HG03045 (cell line): ENCODE results near the gene DGKH.

Experiments used
- ATAC-seq: cut with Tn5 transposase; IDR thresholded peaks from one replicate; pipeline ENCODE4 v1.9.1; 2021; ENCODE audit warnings: mild to moderate bottlenecking, moderate library complexity; ENCODE audit not compliant: unreplicated experiment

The DGKH gene

GRCh38 chr13:42039946-42040729 lies 8.3 kb upstream of the DGKH start:
- ATAC-seq = peak; percentile 71

GRCh38 chr13:42040730-42041010 lies 7.8 kb upstream of the DGKH start:
- no peak for ATAC-seq

GRCh38 chr13:42041011-42041683 lies 7.3 kb upstream of the DGKH start:
- ATAC-seq = peak; percentile 23

GRCh38 chr13:42041684-42042035 lies 6.8 kb upstream of the DGKH start:
- ATAC-seq = peak; percentile 17

- ATAC-seq = no peak
Measured at GRCh38 chr13:42043676-42044075, 4.8 kb upstream of the DGKH start.

- no peak for ATAC-seq
Measured at GRCh38 chr13:42046448-42046847, 2.0 kb upstream of the DGKH start.

GRCh38 chr13:42047561-42048341 lies 697 bp upstream of the DGKH start:
- ATAC-seq = peak; percentile 30

GRCh38 chr13:42048684-42049453 lies 421 bp downstream of the DGKH start:
- ATAC-seq = peak; percentile 52

- no peak for ATAC-seq
Measured at GRCh38 chr13:42049454-42049813, 986 bp downstream of the DGKH start.

GRCh38 chr13:42054798-42055499 lies 6.5 kb downstream of the DGKH start:
- ATAC-seq = no peak

- no peak for ATAC-seq
Measured at GRCh38 chr13:42055500-42056085, 7.1 kb downstream of the DGKH start.

- ATAC-seq = no peak
Measured at GRCh38 chr13:42056146-42056545, 7.7 kb downstream of the DGKH start.

- no peak for ATAC-seq
Measured at GRCh38 chr13:42056583-42056982, 8.1 kb downstream of the DGKH start.

- ATAC-seq = no peak
Measured at GRCh38 chr13:42057918-42058530, 9.6 kb downstream of the DGKH start.

- ATAC-seq = no peak
Measured at GRCh38 chr13:42061943-42062342, 13.5 kb downstream of the DGKH start.

GRCh38 chr13:42063105-42063504 lies 14.7 kb downstream of the DGKH start:
- no peak for ATAC-seq

GRCh38 chr13:42064259-42064658 lies 15.8 kb downstream of the DGKH start:
- no peak for ATAC-seq

GRCh38 chr13:42064966-42065365 lies 16.5 kb downstream of the DGKH start:
- ATAC-seq = no peak

GRCh38 chr13:42065414-42065813 lies 17.0 kb downstream of the DGKH start:
- no peak for ATAC-seq

- no peak for ATAC-seq
Measured at GRCh38 chr13:42066542-42066941, 18.1 kb downstream of the DGKH start.
